ENCODE data around the gene ZNF688.
"Not testable (repeated sequence)": the region's sequence is repeated elsewhere in the genome, so short reads cannot be mapped to it uniquely, and the experiment has no call there.

Gene ZNF688

DNA sequence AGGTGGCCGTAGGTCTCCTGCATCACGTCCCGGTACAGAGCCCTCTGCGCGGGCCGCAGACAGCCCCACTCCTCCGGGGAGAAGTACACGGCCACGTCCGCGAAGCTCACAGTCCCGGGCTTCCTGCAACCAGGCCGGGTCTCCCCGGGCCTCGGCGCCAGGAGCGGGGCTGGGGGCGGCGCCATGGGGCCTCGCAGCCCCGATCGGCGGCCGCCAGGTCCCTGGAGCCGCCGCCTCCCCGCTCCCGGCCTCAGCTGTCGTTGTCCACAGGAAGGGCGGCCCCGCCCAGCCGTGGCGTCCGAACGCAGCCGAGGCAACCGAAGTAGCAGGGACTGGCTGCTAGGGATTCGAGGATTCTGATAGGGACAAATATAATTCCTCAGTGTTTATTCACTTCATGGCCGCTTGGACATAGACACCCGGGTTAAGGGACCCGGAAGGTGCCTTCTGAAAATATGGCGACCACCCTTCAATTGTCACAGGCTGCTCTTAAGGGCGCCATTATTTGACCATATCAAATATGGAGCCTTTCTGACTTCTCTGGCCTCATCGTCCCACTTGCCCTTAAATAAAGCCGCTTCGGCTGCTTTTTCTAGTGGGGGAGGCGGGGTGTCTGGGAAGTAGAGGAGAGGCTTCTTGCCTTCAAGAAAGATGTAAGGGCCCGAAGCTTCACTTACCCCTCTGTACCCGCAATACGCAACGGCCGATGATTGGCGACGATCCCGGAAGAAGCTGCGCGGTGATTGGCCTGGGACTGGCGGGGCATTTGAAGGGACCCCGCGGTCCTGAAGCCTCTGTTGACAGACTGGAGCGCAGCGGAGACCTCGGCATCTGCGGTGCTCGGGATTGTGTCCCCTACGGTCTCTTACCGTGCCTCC, at the start of gene ZNF688:
TSS of gene ZNF688 (minus strand) at position 270 of the 878 bp plus-strand sequence. CDS start at position 185, 85 bp downstream.
- DNase-seq: peak; percentile 99

DNA sequence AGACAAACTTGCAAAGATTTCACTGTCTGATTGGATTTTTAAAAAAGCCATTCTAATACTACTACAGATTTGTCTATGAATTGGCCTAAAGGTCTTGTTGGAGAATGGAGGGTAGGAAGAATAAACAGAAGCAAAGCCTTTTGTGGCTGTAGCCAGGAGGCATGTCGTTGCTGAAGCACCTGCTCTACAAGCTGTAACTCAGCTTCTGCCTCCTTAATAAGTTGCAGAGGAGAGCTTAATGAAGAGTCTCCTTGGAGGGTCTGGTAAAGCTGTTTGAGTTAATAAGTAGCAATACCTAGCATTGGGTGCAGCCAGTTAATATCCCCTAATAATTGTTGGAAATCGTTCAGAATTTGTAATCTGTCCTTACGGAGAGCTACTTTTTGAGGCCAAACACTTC, 48.7 kb upstream of the ZNF688 start:
- no peak for DNase-seq

DNA sequence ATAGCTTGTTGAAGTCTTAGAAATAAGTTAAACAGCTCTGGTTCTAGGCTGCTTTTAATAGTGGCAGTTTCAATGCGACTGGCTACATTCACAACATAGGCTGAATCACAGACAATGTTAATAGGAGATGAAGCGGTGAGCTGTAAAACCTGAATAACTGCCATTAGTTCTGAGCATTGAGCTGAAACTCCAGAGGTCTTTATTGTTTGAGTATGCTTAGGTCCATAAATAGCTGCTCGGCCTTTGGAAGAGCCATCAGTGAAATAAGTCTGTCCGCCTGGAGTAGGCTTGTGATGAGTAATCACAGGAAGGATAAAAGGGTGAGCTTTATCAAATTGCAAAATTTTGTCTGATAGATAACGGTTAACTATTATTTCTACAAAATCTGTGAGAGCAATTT, 48.1 kb upstream of the ZNF688 start:
- no peak for DNase-seq

DNA sequence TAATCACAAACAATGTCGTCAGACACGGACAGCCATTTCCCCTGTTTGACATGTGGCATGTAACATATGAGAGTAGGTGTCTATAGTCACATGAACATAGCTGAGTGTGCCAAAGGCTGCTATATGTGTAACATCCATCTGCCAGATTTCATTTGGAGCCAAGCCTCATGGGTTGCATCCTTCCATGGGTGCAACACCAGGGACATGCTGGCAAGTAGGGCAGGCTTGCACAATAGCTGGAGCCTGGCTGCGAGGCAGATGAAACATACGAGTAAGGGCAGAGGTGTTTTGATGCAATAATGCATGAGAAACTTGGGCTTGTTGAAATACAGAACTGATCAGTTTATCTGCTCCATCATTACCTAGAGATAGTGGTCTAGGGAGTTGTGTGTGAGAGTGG, 47.7 kb upstream of the ZNF688 start:
- no peak for DNase-seq

DNA sequence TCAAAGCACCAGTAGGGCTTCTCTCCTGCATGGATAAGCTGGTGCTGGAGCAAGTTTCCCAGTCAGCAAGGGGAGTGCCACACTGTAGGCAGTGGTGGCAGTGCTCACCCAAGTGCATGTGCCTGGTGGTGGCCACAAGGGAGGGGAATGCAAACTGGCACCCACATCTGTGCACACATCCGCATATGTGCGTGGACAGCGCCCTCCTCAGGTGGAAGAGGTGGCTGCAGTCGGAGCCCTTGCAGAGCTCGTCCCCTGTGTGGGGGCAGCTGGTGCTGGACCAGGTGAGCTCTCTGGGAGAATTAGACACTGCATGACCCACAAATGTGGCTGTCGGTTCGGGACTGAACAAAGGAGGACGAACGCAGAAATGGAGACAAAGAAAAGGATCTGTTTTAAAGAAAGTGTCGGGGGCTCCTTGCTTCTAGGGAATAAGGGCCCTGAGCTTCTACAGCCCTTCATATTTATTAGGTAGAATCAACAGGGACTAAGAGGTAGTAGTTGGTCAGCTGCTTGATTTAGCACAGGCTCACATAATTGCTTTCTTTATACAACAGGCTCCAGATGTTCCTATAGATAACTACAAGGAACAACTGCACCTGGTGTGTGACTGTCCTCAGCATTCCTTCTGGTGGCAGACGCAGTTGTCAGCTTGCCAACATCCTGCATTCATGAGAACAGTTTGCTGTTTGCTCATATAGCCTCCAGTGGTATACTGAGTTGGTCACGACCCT, 44.0 kb upstream of the ZNF688 start:
- peak; percentile 52 for DNase-seq

DNA sequence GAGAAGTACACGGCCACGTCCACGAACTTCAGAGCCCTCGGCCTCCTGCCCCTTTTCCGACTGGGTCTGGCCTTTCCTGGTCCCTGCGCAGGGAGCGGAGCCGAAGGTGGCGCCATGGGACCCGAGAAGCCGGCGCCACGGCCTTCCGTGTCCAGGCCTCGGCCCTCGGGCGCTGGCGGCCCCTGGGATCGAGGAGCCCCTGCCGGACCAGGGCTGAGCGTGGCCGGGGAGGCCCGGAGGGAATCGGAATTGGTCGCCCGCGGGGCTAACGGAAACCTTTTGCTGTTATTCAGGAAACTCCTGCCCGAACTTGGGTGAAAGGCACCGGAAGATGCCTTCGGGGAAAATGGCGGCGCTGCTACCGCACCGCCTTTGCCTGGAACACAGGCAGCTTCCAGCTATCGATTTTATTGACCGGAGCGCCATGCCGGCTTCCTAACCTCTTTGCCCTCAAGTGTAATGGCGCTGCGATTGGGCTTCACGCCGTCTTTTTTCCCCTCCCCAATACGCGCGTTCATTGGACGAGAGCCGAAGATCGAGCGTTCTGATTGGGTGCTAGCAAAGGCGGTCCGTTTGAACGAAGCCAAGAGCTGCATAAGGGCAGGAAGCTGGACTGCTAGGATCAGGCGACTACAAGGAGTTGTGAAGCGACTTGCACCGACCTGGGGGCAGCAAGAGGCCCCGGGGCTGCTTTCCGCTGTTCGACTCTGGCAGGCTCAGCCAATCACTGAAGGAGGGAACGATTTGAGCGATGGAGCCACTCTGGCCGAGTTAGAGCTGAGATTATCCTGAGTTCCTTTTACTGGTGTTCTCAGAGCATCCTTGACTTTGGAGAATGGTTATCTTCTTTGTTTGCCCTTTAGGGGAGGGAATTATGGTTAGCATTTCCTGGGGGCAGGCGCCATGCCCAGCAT, 38.7 kb upstream of the ZNF688 start, which contains the start of gene ZNF689:
TSS of gene ZNF689 (minus strand) at position 464 of the 914 bp plus-strand sequence. CDS start at position 116, 348 bp downstream.
- peak; percentile 96 for DNase-seq

DNA sequence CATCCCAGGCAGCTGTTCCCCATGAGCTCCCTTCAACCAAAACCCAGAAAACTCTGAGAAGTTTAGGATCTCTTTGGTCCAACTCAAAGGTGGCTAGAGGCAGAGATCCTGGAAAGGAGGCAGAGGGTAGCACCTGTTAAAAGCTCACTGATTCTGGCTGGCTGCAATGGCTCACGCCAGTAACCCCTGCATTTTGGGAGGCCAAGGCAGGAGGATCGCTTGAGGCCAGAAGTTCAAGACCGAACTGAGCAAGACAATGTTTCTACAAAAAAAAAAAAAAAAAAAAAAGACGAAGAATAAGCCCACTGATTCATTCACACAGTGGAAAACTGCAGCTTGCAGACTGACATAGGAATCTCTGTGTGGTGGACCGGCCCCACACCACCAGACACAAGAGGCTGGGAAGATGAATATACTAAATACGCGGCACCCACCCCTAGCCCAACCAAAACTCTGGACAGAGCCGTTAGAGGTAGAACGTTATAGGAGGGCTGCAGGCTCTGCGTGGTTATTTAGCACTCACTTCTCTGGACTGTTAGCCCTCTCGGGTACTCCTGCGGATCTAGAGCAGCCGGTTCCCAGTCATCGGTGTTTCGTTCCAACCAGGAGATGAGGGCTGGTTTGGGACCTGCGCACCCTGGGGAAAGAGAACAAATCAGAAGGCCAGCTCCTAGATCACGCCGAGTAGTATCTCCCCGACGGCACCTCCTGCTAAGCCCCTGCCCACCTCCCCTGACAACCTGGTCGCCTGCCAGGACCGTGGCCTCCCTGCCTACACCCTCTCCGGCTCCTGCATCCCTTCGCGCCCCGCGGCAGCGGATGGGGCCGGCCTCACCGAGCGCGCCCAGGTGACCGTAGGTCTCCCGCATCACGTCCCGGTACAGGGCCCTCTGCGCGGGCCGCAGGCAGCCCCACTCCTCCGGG, 37.8 kb upstream of the ZNF688 start:
- peak; percentile 16 for DNase-seq

DNA sequence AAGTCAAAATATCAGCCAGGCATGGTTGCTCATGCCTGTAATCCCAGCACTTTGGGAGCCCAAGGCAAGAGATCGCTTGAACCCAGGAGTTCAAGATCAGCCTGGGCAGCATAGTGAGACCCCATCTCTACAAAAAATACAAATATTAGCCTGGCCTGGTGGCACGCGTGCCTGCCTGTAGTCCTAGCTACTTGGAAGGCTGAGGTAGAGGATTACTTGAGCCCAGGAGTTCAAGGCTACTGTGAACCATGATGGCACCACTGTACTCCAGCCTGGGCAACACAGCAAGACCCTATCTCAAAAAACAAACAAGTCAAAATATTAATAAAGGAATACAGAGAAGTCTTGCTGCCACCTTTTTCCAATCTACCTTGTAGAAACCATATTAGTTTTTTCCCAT, 34.5 kb upstream of the ZNF688 start:
- DNase-seq: no peak

DNA sequence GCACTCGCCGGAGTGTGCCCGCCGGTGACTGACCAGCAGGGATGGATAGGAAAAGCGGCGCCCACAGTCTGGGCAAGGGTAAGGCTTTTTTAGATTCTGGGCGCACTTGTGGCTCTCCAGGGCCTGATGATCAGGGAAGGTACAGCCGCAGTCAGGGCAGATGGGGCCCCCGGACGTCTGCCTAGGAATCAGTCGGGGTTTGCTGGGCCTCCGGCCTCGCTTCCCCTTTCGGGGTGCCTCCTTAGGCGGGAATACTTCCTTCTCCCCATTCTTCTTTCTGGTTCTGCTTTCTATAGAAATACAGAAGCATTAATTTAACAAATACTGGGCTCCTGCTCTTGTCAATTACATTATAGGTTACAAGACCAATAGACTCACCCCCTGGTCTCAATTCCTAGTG, 33.6 kb upstream of the ZNF688 start:
- no peak for DNase-seq

DNA sequence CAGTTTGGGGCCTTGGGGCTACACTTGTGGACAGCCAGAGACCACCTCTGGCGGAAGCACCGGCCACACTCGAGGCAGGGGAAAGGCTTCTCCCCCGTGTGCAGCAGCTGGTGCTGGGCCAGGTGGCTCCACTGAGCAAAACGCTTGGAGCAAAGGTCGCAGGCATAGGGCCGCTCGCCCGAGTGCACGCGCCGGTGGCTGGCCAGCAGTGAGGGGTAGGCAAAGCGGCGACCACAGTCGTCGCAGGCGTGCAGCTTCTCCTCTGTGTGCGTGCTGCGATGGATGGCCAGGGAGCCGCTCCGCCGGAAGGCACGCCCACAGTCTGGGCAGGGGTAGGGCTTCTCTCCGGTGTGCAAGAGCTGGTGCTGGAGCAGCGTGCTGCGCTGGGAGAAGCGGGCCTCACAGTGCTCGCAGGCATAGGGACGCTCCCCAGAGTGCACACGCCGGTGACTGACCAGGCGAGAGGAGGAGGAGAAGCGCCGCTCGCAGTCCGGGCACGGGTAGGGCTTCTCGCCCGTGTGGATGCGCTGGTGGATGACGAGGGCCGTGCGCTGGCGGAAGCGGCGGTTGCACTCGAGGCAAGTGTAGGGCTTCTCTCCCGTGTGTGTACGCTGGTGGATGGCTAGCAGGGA, 32.9 kb upstream of the ZNF688 start:
- DNase-seq: no peak

DNA sequence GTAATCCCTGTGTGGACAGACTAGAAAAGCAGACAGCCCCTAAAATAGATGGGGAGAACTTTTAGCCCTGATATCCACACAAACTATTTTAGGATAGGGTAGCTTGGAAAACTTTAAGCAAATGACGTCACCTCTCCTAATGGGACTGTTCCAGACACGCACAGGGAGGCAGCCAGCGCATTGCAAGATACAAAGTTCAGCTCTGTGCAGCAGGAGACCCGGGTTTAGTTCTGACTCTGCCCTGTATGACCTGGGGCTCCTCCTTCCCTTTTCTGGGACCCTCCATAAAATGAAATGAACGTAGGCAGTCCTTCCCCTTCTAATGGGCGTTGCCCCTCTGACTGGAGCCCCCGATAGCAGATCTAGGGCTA, 32.4 kb upstream of the ZNF688 start:
- DNase-seq: no peak

DNA sequence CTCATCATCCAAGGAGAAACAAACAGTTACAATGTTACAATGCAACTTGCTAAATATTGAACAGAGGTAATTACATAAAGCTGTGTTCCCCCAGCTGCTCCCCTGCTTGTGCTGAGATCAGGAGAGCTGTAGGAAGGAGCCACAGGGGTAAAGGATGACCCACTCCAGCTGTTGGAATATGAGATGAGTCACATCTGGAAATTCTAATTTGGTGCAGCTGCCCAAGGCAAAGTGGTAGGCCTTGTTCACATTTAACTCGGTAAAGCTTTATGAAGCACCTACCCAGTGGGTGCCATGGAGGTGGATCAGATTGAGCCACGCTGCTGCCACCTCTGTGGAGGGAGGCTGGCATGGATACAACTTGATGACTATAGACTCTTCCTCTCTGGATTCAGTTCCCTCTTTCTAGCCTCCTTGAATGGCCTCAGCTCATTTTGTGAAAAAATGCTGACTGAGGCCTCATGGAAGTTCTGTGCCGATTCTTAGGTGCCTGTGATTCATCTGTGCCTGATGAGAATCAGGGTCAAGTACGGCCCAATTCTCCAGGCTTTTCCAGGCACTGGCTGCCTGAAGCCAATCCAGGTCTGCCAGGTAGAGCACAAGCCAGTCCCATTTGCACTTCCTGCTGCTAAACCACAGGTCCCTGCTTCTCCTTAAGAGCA, 31.2 kb upstream of the ZNF688 start:
- DNase-seq: no peak

DNA sequence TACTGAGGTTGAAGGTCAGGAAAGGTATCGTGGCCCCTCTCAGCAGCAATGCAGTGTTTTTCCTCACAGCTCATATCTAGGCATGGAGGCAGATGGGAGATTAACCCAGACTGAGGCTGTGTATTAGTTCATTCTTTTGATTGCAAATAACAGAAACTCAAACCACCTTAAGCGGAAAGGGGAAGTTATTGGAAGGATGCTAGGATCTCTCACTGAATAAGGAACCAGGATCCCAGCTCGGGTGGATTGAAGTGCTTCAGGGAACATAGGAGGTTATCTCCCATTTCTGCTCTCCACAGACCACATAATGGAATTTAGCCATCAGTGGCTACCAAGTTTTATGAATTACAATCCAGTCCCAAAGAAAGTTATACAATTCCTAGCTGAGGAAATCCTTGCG, 30.5 kb upstream of the ZNF688 start:
- no peak for DNase-seq

DNA sequence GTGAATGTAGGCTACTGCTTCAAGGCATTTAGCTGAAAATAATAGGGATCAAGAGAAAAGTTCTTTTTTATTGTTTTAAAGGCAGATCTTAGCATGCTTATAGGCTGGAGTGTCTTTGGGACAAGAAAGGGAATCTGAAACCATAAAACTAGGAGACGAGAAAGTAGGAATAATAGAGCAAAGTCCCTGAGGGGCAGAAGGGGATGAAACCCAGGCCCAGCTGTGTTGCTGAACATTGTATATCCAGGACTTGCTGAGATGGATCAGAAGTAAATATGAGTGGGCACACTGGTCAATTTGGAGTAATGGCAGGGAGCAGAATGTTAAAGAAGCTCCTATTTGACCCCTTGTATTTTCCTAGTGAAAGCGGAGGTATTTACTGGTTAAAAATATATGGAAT, 29.4 kb upstream of the ZNF688 start:
- DNase-seq: no peak

DNA sequence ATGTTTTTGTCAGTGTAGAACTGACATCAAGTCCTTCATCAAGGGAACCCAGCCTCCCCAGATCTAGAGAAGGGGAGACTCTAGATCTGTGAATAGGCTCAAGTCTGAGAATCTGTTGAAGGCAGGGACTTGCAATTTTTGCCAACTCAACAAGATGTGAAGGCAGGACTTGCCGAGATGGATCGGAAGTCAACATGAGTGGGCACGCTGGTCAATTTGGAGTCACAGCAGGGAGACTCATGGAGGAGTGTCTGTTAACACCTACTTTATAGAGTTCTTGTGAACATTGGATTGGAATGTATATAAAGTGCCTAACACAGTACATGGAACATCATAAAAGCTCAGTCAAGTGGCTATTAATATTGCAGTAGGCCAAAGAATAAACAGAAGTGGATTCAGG, 28.7 kb upstream of the ZNF688 start:
- DNase-seq: no peak

DNA sequence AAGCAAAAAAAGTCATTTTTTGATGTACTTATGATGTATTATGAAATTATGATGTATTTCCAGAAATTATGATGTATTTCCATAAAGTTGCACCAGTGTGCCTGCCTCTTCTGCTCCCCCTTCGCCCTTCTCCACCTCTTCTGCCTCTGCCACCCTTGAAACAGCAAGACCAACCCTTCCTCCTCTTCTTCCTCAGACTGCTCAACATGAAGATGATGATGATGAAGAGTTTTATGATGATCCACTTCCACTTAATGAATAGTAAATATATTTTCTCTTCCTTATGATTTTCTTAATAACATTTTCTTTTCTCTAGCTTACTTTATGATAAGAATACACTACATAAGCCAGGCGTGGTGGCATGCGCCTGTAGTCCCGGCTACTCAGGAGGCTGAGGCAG, 21.4 kb upstream of the ZNF688 start:
- DNase-seq: no peak

DNA sequence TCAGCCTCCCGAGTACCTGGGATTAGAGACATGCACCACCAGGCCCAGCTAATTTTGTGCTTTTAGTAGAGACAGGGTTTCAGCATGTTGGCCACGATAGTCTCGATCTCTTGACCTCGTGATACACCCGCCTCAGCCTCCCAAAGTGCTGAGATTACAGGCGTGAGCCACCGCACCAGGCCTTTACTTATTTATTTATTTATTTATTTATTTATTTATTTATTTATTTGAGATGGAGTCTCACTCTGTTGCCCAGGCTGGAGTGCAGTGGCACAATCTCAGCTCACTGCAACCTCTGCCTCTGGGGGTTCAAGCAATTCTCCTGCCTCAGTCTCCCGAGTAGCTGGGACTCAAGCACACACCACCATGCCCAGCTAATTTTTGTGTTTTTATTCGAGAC, 19.4 kb upstream of the ZNF688 start:
- DNase-seq: not testable (repeated sequence)

DNA sequence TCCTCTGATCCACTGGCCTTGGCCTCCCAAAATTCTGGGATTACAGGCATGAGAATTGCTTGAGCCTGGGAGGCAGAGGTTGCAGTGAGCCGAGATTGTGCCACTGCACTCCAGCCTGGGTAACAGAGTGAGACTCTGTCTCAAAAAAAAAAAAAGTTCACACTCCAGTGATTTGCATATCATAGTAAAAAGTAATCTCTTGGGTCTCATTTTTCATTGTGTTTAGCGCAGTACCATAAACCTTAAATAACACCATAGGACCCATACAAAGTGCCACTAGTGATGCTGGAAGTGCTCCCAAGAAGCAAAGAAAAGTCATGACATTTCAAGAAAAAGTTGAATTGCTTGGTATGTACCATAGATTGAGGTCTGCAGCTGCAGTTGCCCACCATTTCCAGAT, 18.1 kb upstream of the ZNF688 start:
- DNase-seq: not testable (repeated sequence)

DNA sequence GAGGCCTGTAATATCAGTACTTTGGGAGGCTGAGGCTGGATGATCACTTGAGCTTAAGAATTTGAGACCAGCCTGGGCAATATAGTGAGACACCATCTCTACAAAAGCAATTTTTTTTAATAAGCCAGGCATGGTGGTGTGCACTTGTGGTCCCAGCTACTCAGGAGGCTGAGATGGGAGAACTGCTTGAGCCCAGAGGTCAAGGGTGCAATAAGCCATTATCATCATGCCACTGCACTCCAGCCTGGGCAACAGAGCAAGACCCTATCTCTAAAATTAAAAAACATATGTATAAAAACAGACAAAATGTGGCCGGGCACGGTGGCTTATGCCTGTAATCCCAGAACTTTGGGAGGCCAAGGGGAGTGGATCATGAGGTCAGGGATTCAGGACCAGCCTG, 17.1 kb upstream of the ZNF688 start:
- no peak for DNase-seq

DNA sequence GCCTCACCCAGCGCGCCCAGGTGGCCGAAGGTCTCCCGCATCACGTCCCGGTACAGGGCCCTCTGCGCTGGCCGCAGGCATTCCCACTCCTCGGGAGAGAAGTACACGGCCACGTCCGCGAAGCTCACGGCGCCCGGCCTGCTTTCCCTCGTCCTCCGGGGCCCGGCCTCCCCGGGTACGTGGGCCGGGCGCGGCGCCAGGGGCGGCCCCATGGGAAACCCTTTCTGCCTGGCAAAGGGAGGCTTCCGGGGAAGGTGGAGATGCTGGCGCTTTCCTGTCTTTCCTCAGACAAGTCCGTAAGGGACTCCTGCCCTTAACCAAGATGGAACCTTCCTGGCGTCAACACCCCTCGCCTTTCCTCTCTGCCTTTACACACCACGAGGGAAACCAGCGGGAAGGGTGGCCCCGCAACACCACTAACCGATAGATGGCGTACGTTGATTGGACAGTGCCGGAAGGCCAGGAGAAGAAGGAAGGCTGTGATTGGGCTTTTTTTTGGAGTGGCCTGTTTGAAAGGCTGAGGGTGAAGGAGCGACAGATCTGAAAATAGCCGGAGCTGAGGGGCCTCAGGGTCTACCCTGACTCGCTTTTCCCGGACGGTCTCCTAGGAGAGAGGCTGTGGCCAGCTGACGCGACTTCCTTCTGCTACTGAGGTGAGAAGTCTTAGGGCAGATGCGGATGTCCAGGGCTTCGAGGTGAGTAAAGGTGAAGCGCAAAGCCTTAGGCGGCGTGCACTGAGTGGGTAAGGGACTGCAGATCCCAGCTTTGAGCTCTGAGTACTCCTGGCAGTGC, 14.1 kb upstream of the ZNF688 start, which contains the start of gene ZNF785:
TSS of gene ZNF785 (minus strand) at position 298 of the 792 bp plus-strand sequence. CDS start at position 212, 86 bp downstream.
- peak; percentile 97 for DNase-seq

All from CD4-positive, alpha-beta T cell treated with Interleukin-4 for 4 hours (primary cell).